ENCODE measurements around the gene SHF.

DNA sequence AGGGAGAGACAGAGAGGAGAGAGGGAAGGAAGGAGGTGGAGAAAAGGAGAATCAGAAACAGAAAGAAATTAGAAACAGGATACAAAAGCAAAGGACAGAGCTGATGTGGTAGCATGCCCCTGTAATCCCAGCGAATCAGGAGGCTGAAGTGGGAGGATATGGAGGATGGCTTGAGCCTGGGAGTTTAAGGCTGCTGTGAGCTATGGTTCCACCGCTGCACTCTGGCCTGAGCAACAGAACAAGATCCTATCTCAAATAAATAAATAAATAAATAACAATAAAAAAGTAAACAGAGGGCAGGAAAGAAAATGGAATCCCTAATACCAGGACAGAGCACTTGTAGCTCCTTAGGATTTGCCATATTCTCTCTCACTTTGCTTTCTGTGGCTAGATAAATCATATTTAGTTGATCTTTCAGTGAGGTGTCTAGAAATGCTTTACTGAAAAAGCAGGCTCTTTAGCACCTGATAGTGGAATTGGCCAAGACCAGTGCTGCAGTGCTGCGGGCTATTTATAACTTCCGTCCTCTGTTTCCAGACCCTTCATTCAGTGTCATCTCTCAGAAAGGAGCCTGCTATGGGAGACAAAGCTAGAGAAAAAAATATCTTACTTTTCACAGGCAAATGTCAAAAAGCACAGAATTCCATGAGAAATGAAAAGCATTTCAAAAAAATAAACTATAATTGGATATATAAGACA lies 44.2 kb upstream of the SHF start:
- TF ChIP-seq, protein P1, sequence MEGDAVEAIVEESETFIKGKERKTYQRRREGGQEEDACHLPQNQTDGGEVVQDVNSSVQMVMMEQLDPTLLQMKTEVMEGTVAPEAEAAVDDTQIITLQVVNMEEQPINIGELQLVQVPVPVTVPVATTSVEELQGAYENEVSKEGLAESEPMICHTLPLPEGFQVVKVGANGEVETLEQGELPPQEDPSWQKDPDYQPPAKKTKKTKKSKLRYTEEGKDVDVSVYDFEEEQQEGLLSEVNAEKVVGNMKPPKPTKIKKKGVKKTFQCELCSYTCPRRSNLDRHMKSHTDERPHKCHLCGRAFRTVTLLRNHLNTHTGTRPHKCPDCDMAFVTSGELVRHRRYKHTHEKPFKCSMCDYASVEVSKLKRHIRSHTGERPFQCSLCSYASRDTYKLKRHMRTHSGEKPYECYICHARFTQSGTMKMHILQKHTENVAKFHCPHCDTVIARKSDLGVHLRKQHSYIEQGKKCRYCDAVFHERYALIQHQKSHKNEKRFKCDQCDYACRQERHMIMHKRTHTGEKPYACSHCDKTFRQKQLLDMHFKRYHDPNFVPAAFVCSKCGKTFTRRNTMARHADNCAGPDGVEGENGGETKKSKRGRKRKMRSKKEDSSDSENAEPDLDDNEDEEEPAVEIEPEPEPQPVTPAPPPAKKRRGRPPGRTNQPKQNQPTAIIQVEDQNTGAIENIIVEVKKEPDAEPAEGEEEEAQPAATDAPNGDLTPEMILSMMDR (IDR thresholded peaks at IDR 0.05) = no peak
- no peak for TF ChIP-seq POLR2A (IDR thresholded peaks at IDR 0.05)
- no peak for TF ChIP-seq EP300 (IDR thresholded peaks at IDR 0.05)
- TF ChIP-seq POLR2AphosphoS5 (IDR thresholded peaks at IDR 0.05) = no peak
